Measurements from ENCODE around the gene DNAH17.
"Not testable (repeated sequence)": the region's sequence is repeated elsewhere in the genome, so short reads cannot be mapped to it uniquely, and the experiment has no call there.

DNAH17 gene

GRCh38 chr17:78471635-78472034, 105.6 kb downstream of the DNAH17 start:
- no peak for DNase-seq

- DNase-seq, result no peak
Observed at GRCh38 chr17:78469443-78469842, 107.8 kb downstream of the DNAH17 start.

DNA sequence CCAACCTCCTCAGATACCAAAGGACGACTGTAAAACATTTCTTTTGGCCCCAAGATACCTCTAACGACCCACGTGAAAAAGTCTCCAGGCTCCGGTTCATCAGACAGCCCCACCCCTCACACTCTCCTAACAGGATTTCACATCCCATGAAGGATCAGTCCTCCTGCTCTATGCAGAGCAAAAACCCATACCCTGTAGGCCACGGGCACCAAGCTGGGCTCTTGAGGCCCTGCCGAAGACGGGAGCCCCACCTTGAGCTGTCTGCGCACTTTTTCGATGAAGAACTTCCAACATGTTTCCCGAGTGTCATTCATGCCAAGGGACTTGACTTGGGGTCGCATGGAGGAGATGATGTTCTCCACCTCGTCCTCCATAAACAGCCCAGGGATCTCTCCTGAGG, 108.8 kb downstream of the DNAH17 start:
- no peak for DNase-seq

DNA sequence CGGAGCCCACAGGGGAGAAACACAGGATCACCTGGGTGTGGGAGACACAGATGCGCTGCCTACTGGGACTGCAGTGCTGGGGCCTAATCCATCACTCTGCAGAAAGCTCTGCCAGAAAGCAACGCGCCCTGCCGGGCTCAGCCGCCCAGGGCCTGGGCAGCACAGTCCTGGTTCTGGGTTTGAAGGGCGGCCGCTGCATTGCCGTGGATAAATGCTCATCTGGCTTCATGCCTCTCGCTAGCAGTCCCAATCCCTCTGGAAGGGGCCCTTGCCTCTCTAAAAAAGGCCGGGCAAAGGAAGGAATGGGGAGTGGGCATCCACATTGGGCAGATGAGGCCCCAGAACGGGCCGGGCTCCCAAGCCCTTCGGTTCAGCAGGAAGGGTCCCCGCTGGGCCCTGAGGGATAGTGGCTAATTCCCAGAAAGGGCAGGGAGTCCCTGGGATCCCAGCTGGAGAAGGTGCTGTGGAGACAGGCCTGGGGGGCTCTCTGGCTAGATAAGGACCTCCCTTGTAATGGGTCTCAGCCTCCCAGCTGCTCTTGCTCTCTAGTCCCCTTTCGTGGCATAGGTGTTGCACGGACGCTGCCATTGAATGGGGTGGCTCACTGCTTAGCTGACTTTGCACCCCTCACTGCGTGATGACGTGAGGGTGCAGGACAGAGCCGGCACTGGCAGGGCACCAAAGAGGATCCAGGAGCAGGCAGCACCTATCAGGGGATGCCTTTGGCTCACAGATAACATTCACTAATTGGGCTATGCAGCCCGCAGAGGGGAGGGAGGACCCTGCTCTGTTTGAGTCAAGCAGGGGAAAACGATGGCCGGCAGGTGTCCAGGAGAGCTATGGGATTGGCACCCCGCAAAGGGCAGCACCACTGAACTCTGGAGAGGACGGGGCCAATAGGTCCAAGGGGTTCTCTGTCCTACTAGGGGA, 110.1 kb downstream of the DNAH17 start:
- DNase-seq, result no peak

DNA sequence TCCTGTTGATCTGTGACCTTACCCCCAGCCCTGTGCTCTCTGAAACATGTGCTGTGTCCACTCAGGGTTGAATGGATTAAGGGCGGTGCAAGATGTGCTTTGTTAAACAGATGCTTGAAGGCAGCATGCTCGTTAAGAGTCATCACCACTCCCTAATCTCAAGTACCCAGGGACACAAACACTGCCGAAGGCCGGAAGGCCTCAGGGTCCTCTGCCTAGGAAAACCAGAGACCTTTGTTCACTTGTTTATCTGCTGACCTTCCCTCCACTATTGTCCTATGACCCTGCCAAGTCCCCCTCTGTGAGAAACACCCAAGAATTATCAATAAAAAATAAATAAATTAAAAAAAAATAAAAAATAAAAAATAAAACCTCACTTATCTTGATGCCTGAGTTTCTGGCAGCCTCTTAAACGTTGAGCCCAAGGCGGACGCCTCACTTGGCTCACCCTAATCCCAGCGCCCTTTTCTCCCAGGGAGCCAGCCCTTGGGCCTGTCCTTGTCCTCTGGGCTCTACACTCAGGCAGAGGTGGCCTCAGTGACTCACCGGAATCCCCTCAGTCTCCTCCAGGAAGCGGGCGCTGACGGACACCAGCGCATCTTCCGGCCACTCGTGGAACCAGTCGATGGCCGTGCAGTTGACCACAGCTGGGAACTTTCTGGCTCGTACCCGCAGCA, 110.9 kb downstream of the DNAH17 start:
- not testable (repeated sequence) for DNase-seq

DNA sequence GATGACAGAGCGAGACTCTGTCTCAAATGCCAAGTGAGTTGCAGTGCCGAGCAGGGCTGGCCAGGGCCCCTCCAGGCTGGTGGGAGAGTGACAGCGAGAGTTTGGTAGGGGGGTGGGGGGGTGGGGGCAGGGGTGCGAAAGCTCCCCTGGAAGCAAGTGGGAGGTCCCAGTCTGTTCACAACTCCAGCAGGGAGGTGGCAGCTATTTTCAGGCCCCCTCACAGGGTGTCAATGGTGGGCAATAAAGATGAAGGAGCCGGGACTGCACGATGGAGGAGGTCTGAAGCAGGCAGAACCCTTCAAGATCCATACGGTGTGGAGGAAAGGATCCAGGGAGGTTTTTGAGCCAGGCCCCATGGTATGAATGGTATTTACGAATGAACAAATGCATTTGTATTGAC, 115.0 kb downstream of the DNAH17 start:
- no peak for DNase-seq

GRCh38 chr17:78461799-78462053, 115.5 kb downstream of the DNAH17 start:
- DNase-seq, result no peak

- no peak for DNase-seq
Observed at GRCh38 chr17:78460951-78461798, 116.0 kb downstream of the DNAH17 start.

- no peak for DNase-seq
Observed at GRCh38 chr17:78460176-78460675, 117.0 kb downstream of the DNAH17 start.

- no peak for DNase-seq
Observed at GRCh38 chr17:78459696-78460095, 117.5 kb downstream of the DNAH17 start.

DNA sequence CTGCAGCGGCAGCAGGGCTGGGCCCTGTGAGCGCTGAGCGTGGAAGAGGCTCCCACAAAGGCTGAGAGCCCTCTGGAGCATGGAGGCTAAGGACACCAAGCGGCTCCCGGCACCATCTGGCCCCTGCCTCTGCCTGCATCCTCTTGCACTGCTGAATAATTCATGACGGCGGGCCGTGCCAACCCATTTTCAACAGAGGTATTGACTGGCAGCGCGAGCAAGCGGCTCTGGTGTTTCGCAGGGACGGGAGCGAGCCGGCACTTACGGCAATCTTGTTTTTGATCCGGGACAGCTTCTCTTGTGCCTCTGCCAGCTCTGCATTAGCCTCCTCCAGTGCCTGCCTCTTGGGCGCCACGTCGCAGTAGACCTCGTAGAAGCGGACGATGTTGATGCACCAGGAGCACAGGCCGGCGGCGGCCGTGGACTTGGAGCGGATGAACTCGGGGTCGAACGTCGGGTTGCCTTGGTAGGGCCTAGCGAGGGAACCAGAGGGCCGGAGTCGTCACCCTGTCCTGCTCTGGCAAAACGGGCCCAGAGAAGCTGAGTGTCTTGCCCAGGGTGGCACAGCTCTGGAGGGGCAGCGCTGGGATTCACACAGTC, 118.4 kb downstream of the DNAH17 start:
- DNase-seq, result no peak

DNA sequence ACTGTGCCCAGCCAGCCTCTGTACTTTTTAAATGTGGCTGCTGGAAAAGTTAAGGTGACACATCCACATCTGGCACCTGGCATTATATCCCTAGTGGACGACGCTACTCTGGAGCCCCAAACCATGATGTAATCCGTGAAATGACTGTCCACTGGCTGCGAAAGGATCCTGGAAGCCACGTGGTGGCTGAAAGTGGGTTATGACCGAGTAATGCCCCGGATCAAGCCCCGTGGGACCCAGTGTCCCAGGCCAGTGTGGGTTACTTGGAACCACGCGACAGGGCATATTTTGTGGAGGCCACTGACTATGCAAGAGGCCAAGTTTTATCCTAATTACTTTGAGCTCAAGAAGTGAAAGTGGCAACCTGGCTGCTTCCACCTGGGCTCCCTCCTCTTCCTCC, 119.1 kb downstream of the DNAH17 start:
- no peak for DNase-seq

DNA sequence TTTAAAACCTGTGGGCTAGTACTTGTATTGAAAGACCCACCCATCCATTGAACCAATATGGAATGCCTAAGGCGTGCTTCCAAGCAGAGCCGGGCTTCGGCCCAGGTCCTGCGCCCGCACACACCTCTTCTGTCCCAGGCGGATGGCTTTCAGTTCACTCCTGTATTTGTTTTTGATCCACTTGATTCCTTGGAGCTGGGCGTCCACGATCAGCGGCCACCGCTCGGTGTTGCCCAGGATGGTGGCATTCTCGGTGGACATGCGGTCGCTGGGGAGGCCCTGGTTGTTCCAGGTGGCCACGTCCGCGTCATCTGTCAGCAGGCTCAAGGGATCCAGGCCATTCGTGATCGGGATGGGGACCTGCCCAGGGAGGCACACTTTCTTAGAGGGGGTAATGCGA, 122.8 kb downstream of the DNAH17 start:
- DNase-seq, result no peak

DNA sequence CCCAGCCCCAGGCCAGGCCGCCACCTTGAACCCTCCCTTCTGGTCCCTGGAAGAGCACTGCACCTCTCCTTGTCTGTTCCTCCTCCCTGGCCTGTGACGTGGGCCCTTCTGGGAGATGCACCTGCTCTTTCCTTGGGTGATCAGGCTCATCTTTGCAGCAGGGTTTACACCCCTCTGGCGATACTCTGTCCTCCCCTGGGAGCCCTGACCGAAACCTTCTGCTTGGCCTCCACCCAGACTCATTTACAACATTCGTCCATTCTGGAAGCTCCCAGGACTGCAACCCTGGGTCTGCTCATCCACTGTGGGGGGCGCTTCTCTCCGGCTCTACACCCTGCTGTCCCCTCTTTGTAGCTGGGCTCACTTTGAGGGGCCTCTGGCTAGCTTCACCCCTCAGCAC, 125.4 kb downstream of the DNAH17 start:
- DNase-seq, result no peak

DNA sequence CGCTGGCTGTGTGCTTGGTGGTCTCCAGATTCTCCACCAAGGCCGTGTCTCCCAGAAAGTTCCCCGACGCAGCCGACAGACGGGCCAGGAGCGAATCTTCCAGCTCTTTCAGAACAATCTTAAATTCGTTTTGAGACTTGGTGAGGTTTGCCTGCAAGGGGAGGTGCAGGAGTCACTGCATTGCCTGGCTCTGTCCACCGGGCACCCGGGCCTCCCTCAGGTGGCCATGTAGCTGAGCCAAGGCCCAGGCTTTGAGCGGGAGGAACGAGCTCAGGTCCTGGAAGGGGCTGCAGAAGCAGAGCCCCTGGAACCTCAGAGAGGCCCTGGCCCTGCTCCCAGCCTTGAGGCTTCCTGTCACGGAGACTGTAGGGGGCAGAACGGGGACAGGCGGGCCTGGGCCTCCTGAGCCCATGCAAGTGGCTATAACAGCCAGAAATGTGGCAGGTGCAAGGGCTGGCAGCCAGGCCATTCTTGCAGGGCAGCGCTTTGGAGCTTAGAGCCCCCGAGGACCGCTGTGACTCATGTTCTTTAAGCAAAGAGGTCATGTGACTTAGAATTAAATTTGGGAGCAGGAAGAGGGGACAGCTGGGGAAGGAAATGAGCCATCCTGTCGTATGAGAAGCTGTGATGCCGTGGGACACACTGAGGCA, 126.4 kb downstream of the DNAH17 start:
- DNase-seq, result peak; percentile 57

GRCh38 chr17:78449983-78450595, 127.1 kb downstream of the DNAH17 start:
- DNase-seq, result no peak

GRCh38 chr17:78448356-78448993, 128.7 kb downstream of the DNAH17 start:
- no peak for DNase-seq

- DNase-seq, result no peak
Observed at GRCh38 chr17:78446833-78447232, 130.4 kb downstream of the DNAH17 start.

- no peak for DNase-seq
Observed at GRCh38 chr17:78444392-78444791, 132.8 kb downstream of the DNAH17 start.

DNA sequence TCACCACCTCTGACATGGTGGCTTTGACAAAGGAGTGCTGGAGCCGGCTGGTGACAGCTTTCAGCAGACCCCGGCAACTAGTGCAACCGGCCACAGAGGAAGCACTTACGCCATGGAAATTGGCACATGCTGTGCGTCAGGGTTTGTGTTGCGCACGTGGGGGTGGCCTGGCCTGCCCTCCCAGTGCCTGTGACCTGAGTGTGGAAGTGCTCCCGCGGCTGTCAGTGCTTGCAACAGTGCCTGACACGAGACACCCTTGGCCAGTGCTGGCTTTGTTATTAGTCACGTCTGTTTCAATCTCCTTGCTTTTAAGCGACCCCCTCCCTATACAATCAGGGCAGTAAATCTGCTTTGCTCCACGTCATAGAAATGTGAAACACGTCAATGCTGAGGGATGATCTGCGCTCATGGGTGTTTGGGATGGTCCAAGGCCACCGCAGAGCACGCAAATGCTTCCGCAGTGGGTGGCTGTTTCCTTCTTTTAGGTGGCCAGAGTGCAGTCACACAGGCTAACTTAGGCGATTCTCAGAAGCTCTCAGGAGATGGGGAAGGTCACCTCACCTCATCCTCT, 134.5 kb downstream of the DNAH17 start:
- peak; percentile 69 for DNase-seq
